Stimulated activated CD4-positive, alpha-beta T cell treated with anti-CD3 and anti-CD28 coated beads, Interleukin-15, amount 100 ng/mL, for 1 hour (primary cell): ENCODE data around the gene ATXN1.

ENCODE experiments used
- DNase-seq, 2 donors: peaks; one replicate each; pipeline ENCODE4 v3.0.0-alpha.2; 2020; ENCODE audit warnings: low read depth in 1 of 2, low spot score in 1 of 2

The ATXN1 gene

DNA sequence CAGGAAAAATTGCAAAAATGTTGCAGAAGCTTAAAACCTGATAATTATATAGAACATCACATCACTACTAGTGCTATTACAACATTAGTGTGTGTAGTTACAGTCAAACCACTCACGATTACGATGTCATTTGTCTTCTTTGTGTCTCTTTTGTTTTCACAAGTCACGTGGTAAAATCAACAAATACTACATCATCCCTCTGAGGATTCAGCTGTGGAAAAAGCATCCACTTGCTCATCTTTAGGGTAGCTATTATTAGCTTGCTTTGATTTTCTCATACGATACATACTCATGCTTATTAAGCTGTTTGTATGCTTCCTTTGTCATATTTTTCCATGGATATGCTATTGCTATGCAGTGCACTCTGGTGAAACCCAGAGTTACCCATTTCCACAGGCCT, 22.2 kb upstream of the ATXN1 start:
- DNase-seq = no peak

DNA sequence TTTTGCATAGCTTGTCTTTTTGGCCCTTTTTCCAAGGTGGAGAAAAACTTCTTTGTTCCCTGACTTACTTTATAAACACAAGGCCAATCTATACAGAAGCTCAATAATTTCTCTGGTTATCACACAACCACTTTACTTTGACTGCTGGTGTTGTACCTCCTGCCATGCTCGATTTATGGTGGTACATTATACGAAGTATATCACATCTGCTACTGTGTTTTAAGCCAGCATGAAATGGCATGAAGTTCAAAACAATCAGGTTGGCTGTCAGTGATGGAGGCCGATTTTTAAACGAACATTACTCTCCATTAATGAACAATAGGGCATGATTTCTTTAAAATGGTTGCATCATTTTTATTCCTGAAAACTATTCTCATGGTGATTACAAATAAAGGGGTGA, 21.0 kb upstream of the ATXN1 start:
- no peak for DNase-seq

DNA sequence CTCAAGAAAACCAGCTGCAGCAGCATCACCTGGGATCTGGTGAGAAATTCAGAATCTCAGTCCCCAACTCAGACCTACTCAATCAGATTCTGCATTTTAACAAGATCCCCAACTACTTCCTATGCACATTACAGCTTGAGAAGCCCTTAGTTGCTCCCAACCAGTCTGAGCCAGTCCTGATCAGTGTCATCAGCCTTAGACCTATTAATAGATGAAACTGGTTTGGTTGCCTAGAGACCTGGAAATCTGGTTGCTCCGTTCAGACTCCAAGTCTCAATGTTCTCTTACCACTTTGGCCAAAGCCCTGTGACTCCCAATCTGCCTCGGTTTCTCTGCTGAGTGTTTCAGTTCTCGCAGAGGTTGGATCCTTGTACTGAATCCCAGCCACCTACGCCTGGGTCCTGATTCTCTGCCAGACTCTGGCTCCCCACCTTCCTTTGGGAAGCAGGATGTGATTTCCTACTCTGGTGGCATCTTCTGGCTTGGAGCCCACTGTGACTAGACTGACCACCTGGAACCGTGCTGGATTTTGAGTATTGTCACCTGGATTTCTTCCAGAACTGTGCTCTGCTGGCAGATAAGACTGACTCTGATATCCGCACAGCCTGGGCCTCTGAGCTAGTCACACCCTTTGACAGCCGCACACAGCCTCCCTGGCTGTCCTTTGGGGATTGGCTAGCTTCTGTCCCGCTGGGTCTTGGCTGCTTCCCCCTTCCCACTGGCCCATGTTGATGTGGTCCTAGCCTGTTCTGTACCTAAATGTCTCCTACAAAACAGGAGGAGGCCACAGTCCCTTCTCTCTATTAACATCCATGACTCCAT, 20.3 kb upstream of the ATXN1 start:
- DNase-seq = no peak

DNA sequence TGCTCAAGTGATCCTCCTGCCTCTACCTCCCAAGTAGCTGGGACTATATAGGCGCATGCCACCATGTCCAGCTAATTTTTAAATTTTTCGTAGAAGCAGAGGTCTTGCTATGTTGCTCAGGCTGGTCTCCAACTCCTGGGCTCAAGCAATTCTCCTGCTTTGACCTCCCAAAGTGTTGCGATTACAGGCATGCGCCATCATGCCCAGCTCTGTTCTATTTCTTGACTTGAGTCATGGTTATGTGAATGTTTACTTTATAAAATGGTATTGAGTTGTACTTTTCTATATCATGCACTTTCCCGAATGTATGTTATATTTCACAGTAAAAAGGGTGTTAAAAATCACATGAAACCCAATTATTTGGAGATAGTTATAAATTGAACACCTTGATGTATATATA, 17.3 kb upstream of the ATXN1 start:
- no peak for DNase-seq

DNA sequence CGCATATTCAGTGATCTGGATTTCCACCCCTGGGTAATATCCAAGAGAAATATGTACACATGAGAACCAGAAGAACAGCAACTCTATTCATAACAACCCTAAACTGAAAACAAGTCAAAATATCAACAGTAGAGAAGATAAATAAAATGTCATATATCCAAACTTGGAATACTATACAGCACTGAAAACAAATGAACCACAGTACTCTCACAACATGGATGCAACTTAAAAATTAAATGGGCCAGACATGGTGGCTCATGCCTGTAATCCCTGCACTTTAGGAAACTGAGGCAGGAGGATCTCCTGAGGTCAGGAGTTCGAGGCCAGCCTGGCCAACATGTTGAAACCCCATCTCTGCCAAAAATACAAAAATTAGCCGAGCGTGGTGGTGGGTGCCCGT, 16.5 kb upstream of the ATXN1 start:
- DNase-seq = no peak

DNA sequence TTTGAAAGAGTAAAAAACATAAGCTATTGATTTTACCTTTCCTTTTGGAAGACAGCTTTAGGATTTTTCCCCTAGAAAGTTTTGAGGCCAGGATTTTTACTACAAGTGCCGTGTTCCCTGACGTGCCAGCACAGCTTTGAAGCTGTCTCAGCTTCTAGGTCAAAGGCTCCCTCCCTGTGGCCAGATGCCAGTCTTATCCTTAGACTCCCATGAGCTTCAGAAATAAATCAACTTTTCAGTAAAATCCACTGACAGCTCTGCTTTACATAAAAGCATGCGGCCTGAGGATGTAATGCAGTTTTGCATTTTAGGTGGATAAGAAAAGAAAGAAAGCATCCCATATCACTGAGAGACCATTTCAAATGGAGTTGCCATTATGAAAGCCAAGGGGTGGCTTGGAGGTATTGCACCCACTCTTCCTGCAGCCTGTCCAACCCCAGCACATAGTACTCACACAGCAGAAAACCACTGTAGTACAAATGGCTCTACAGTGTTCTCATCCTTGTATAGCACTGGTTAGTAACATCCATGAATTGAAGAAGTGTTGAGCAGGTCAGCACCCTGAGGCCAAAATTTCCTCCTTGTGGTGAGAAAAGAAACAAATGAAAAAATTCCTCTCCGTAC, 15.2 kb upstream of the ATXN1 start:
- DNase-seq = no peak

DNA sequence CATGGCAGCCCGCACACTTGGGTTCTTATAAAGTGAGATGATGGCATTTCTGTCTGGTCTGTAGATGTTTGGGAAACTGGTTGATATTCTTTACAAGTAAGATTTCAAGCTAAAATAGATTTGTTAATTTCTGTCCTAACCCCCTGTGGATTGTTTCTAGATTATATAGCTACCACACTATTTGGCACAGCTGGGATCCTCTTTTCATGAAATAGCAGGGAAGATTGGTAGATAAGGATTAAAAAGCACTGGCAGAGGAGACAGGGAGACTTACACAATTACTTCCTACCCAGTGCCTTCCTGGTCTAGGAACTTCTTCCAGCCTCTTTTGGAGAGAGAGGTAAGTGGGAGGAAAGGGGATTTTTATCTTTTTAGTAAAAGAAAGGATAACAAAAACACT, 13.2 kb upstream of the ATXN1 start:
- no peak for DNase-seq

DNA sequence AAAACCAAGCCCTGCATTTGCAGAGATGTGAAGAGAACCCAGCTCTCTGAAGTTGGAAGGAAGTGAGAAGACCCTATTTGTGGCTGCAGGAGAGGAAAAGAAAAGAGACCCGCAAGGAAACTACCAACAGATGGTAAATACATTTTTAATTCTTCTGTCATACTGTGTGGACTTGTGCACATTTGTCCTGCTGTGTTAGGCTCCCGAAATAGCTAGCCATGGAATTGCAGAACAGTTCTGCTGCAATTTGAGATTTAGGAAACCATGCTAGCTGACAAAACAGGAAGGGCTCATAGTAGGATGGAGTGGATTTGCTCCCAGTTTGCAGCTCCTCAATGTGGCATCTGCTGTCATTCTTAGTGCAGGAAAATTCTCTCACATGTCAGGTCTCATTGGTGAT, 12.1 kb upstream of the ATXN1 start:
- DNase-seq = no peak

DNA sequence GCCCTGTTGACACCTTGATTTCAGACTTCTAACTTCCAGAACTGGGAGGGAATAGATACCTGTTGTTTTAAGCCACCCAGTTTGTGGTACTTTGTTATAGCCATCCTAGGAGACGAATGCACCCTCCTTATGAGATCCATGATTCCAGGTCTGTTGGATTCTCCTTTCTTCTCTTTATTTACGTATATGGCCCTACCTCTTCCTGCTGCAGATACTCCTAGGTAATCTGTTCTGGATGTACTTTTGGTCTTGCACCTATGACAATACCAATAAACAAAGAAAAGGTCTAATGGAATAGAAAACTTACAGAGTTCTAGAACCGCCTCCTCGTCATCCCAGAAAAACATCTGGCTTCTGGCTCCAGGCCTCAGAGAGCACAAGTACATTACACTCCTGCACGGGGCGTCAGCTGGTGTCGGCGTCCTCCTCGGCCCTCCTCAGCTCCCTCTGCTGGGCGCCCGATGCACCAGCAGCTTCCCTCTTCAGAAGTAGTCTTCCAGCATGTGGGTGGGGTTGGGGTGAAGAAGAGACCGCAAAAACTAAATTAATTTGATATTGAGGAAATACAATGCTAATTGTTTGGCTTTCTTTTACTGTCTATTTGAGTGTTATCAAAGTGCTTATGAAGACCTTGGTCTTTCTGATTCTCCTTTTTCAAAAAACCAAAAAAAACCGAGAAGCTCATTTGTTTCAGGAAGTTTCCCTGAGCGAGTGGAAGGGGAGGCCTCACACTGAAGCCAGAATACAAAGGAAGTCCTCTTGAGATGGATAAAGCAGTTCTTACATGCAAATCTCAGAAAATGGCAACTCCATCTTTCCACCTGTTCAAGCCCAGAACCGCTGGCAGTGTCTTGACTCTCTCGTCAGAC, 9.7 kb upstream of the ATXN1 start:
- peak; percentile 49 to 67 for DNase-seq

DNA sequence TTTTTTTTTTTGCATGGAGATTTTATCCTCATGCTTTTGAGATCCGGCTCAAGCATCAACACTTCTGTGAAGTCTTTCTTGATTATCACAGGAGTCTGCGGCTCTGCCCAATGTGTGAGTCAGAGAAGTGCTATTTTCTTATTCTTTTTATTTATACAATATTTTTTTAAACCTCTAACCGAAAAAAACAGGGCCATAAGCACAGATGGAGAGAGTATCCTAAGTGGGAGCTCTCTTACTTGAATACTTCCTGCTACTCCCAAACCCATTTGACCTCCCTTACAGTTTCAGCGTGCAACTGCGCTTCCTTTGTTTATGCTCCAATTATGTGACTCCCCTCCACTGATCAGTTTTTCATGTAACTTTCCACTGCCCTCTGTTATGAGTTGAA, 8.7 kb upstream of the ATXN1 start:
- no peak for DNase-seq

DNA sequence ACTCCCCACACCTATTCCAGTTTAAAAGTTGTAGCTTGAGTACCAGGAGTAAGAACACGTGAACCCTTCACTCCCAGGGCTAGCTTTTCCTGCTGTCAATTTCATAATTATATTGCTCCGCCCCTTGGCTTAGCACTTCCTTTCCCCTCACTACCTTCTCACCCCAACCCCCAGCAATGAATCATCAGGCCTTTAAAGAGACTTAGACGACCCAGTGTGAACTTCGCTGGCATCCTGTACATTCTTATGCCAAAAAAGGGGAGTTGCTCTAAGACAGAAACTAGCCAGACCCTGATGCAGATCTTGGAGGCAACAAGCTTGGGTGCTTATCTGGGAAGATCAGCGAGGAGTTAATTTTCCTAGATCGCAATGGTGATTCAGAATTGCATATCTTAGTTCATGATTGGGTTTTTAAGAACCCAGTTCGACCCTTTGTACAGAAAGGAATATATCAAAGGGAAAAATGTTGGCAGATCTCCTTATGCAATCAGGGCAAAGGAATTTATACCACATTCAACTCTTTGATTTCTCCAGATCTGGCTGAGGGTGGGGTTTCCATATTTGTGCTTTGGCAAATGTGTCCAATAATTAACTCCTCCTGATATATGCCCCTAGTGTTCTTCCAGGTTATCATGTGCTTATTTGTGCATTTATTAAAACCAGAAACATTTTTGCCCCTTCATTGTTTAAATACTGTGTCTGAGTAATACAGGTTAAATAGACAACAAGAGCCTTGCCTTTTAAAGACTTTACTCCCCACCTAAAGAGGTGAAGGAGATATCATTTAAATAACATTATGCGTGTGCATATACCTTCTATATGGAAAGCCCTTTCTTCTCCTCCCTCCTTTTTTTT, 8.1 kb upstream of the ATXN1 start:
- peak; percentile 8 to 26 for DNase-seq

DNA sequence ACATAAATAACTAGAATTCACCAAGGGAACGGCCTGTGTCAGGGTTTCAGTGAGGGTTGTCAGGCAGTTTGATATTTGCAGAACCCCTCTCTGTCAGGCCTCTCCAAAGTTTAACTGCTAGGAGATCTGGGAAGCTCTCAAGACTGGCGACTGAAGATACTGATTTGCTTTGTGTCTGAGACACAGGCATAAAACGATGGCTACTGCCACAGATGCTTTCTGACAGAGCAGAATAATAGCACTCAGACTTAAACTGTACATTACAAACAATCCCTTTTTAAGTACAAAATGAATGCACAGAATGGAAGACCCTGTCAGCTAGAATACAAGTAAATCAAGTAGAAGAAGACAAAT, 7.2 kb upstream of the ATXN1 start:
- no peak for DNase-seq

DNA sequence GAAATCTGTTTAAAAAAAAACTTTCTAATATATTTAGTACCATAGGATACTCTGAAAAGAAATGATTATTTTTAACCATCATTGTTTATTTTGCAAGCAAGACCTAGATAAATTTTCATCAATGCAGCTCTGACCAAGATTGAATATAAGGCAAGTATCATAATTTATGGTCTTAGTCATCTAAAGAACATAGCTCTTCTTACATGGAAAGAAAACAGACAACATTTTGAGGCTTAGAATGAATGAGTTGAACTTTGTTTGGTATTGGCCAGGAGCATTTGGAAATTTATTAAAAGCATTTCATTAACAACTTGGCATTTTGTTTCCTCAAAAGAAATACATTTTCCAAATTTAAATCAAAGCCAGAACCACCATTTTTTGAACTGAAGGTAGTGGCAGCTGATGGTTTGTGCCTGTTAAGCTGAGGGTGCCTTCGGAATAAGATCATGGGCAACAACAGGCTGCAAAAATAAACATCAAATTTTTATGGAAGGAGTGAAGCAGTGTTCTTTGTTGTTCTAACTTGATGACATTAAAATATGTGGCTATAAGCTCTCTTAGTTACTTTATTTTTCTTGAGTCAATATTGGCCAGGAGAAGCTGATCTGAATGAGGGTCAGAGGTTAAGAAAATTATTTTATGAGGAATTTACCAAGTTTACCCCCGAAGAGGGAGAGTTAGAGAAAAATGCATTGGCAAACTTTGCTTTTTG, 6.7 kb upstream of the ATXN1 start:
- DNase-seq = no peak

DNA sequence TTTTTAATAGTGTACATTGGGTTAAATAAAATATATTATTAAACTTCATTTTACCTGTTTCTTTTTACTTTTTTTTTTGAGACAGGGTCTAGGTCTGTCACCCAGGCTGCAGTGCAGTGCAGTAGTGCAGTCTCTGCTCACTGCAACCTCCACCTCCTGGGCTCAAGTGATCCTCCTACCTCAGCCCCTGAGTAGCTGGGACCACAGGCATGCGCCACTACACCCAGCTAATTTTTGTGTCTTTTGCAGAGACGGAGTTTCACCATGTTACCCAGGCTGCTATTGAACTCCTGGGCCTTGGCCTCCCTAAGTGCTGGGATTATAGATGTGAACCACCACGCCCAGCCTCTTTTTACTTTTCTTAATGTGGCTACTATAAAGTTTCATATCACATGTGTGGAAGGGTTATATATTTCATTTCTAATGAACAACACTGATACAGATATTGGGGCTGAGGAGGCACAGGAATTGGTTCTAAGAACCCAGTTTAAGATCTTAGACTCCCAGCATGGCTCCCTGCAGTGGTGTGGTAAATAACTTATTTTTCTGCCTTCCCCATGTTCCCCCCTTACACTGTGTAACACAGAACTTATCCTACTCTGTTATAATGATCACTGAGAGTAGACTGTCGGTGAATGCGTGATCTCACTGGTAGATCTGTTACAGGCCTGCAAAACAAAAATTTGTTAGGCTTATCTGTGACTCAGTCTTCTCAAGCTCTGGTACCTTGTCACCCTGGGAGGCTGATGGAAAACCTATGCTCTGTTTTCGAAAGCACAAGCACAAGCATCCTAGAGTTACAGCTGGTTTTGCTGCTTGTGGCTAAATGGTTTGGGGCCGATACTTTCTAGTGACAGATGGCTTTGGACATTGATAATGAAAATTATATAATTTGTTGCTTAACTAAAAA, 5.8 kb upstream of the ATXN1 start:
- DNase-seq = no peak

DNA sequence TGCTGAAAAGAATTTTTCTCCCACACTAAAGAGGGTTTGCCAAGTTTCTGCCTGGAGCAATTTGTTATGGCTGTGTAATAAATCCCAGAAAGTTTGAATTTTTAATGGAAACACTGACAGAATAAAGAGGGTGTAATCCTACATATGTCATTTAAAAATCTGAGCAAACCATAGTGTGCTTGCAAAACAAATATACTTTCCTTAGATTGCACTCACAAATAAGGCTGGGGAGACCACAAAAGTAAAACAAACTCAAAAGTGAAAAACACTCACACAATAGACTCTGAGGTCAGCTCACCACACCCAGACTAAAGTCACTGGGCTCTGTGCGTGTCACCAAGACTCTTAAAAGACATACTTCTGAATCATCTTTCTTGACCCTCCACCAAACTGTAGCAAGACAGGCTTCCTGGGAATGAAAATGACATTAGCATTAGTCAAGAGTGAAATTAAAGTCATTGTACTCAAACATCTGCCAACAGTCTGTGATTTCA, 4.8 kb upstream of the ATXN1 start:
- no peak for DNase-seq

DNA sequence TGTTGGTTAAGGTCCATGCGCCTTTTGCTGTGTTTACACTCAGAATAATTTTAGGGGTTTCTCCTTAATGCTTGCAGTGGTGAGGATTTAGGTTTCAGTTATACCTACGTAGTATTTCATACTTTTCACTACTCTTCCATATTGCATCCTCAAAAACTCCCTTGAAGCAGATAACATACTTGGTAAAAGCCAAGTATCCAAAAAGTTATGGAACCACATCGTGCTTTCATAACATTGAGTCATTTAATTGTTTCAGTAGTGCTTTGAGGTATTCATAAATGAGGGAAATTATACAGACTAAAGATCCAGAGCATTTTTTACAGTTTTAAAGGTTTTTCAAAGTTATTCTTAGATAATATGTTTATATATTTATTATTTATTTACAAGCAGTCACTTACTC, 4.0 kb upstream of the ATXN1 start:
- no peak for DNase-seq

DNA sequence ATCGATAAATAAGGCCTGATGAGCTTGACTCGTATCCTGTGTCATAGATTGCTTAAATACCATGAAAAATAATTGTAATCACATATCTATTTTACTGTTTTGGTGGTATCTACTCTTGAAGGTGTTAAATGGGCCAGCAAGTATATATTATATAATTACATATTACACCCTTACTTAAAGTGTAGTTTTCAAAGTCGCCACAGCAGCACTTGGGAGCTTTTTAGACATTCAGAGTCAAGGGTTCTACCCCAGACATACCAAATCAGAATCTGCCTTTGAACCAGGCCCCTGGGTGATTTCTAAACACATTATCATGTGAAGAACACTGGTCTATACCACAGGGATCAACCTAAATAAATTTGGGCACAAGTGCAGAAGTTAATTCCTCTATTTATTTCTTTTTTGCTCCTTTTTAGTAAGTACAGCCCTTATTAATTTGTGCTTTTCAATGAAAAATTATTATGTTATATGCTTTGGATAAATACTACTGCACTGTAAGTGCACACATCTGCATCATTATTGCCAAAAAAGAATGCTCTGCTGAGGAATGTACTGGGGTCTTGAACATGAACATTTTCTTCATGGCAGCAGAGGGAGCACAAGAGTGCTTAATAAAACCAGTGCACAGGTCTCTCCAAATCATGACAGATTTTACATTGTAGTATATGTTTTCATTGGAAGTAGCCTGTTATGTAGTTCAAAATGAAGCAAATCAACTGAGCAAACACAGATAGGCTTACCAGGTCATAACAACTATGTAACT, 3.1 kb upstream of the ATXN1 start:
- DNase-seq = no peak
